IPS-20b (cell line): ENCODE measurements around the gene WFDC1.
A peak's percentile ranks its signal among the peaks of the same experiment; 100 is the strongest.

Source experiments
- H3K27ac ChIP-seq: one replicate; pipeline ENCODE4 v1.5.1; 2013; ENCODE audit warnings: low read length
- H3K27me3 ChIP-seq: 2 replicates; pipeline ENCODE4 v1.6.1; 2013; ENCODE audit warnings: mild to moderate bottlenecking, low read length, inconsistent platforms; ENCODE audit not compliant: insufficient read depth
- H3K36me3 ChIP-seq: 2 replicates; pipeline ENCODE4 v1.6.1; 2013; ENCODE audit warnings: low read depth, mild to moderate bottlenecking, inconsistent platforms, low read length, moderate library complexity; ENCODE audit not compliant: insufficient read depth
- H3K4me1 ChIP-seq: 2 replicates; pipeline ENCODE4 v1.6.1; 2013; ENCODE audit warnings: mild to moderate bottlenecking, control low read depth, inconsistent platforms, low read length, moderate library complexity; ENCODE audit not compliant: insufficient read depth
- H3K4me3 ChIP-seq: 2 replicates; pipeline ENCODE4 v1.5.1; 2013; ENCODE audit warnings: mild to moderate bottlenecking, low read length, inconsistent platforms
- H3K9ac ChIP-seq: 2 replicates; pipeline ENCODE4 v1.6.1; 2013; ENCODE audit warnings: low read depth, mild to moderate bottlenecking, inconsistent platforms, low read length, moderate library complexity
- H3K9me3 ChIP-seq: 2 replicates; pipeline ENCODE4 v1.6.1; 2013; ENCODE audit warnings: mild to moderate bottlenecking, low read depth, low read length, inconsistent platforms; ENCODE audit not compliant: insufficient read depth

WFDC1 gene

GRCh38 chr16:84288902-84289301 lies 5.8 kb upstream of the WFDC1 start:
- H3K36me3 ChIP-seq: no peaks in the 10 kb centered on the region
- H3K9ac ChIP-seq: no peak overlapping the region
- H3K9me3 ChIP-seq: no peaks in the 10 kb centered on the region
- no peaks in the 10 kb centered on the region; the same call in 1 of the 2 replicates for H3K4me1 ChIP-seq
- H3K27ac ChIP-seq: no peak overlapping the region
- H3K4me3 ChIP-seq: no peak overlapping the region
- no peaks in the 10 kb centered on the region for H3K27me3 ChIP-seq

GRCh38 chr16:84291226-84291625 lies 3.5 kb upstream of the WFDC1 start:
- Histone ChIP-seq H3K9ac (no peak overlapping the region), H3K36me3 (no peaks in the 10 kb centered on the region), H3K27ac (no peak overlapping the region), H3K9me3 (no peaks in the 10 kb centered on the region), H3K27me3 (peaks cover 10% of the 10 kb centered on the region), H3K4me3 (no peak overlapping the region), H3K4me1 (peaks cover 3% of the 10 kb centered on the region; the same call in 1 of the 2 replicates)

DNA sequence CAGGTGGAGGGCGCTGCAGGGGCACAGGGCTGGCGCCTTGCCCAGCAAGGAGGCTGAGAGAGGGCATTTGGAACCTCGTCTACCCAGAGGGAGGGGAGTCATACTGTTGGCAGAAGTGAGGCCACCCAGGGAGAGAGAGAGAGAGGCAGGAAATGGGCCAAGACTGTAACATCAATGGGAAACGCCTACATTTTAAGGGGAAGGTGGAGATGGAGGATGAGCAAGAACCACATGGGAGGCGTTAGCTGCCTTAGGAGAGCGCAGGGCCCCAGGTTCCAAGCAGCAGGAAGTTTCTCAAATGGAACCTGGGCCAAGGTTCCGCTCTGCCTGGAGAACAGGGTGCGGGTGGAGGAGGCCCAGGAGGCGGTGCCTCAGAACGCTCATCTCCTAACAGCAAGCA lies 2.7 kb upstream of the WFDC1 start:
- Histone ChIP-seq H3K4me3 (no peak overlapping the region), H3K36me3 (no peaks in the 10 kb centered on the region), H3K27ac (no peak overlapping the region), H3K27me3 (peaks cover 10% of the 10 kb centered on the region), H3K4me1 (peaks cover 3% of the 10 kb centered on the region; the same call in 1 of the 2 replicates), H3K9ac (no peak overlapping the region), H3K9me3 (no peaks in the 10 kb centered on the region)

DNA sequence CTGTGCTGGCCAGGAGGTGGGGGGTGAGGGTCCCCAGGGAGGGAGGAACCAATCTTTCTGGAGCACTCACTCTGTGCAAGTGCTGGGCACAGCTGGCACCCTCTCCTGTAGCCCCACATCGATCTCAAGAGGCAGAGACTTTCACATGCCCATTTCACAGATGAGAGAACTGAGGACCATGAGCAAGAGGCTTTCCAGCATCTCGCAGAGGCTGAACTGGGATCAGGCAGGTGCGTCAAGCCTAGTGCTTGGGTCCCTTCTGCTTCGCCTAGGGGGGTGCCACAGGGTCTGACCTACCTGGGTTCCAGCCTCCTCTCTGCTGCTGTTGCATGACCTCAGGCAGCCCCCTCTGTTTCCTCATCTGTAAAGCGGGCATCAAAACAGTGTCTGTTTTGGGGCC lies 1.3 kb upstream of the WFDC1 start:
- no peaks in the 10 kb centered on the region for H3K36me3 ChIP-seq
- no peak overlapping the region for H3K4me3 ChIP-seq
- no peak overlapping the region for H3K9ac ChIP-seq
- peaks cover 3% of the 10 kb centered on the region; the same call in 1 of the 2 replicates for H3K4me1 ChIP-seq
- no peaks in the 10 kb centered on the region for H3K9me3 ChIP-seq
- H3K27me3 ChIP-seq: peaks cover 10% of the 10 kb centered on the region
- no peak overlapping the region for H3K27ac ChIP-seq

- Histone ChIP-seq H3K27ac (no peak overlapping the region), H3K9me3 (no peaks in the 10 kb centered on the region), H3K36me3 (no peaks in the 10 kb centered on the region), H3K4me3 (no peak overlapping the region), H3K4me1 (peaks cover 4% of the 10 kb centered on the region; the same call in 1 of the 2 replicates), H3K27me3 (peaks cover 10% of the 10 kb centered on the region), H3K9ac (no peak overlapping the region)
Observed at GRCh38 chr16:84294117-84294516, 561 bp upstream of the WFDC1 start.

GRCh38 chr16:84295203-84295860 lies 654 bp downstream of the WFDC1 start:
- H3K4me3 ChIP-seq: no peak overlapping the region
- H3K27me3 ChIP-seq: peaks cover 10% of the 10 kb centered on the region
- no peak overlapping the region for H3K27ac ChIP-seq
- no peaks in the 10 kb centered on the region for H3K9me3 ChIP-seq
- no peak overlapping the region for H3K9ac ChIP-seq
- H3K36me3 ChIP-seq: no peaks in the 10 kb centered on the region
- H3K4me1 ChIP-seq: peaks cover 15% of the 10 kb centered on the region; the same call in 1 of the 2 replicates

DNA sequence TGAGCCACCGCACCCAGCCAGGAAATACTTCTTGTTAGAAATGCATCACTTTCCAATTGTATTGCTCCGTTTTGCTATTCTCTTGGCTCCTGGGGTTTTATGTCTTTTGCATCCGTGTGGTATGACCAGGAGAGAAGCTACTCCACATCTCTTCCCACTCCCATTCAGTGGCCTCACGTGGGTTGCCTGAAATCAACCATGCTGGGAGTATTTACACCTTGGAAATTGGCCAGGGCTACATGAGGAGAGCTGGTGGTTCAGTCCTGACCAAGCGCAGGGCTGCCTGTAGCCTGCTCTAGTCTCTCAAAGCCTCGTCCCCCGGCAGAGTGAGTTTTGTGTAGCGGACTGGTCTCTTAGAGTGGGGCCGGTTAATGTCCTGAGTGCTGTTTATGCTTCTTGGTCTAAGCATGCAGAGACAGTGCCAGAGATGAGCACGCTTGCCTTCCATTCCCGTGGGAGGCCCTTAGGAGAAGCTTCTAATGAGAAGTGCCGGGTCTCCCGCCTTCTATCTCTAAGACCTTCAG lies 3.8 kb downstream of the WFDC1 start:
- no peak overlapping the region for H3K4me3 ChIP-seq
- no peaks in the 10 kb centered on the region for H3K36me3 ChIP-seq
- peaks cover 16% of the 10 kb centered on the region; the same call in 1 of the 2 replicates for H3K4me1 ChIP-seq
- H3K27ac ChIP-seq: no peak overlapping the region
- no peaks in the 10 kb centered on the region for H3K9me3 ChIP-seq
- peaks cover 10% of the 10 kb centered on the region for H3K27me3 ChIP-seq
- no peak overlapping the region for H3K9ac ChIP-seq

DNA sequence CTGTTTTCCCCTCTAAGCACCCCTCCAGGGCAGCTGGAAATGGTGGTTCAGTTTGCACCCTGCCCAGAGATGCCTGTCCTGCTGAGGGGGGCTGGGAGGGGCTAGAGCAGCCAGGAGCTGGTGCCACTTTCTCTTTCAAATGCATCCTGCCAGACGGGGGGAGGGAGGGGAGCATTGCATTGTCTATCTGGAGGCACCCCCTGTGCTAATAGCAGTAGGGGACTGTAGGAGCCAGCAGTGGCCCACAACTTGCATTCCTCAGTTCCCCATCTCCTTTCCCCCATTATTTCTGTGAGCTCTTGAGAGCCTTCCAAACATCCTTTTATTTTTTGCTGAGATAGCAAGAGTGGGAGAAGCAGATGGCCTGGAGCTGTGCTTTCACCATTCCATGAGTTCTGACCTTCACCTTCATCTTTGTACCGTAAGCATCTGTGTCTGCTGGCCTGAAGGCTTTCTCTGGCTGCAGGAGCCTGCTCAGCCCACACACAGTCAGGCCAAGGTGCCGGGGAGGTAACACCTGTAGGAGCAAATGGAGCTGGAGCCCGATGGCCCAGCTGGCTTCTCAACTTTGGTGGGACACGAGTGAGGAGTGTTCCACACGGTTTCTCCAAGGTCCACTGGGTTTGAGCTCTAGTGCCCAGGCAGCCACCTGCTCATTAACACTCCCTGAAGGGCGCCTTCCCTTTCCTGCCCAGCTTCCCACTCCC lies 5.2 kb downstream of the WFDC1 start:
- peak overlapping the region; percentile 13; the same call in 1 of the 2 replicates for H3K9ac ChIP-seq
- peaks cover 16% of the 10 kb centered on the region; the same call in 1 of the 2 replicates for H3K4me1 ChIP-seq
- no peaks in the 10 kb centered on the region for H3K9me3 ChIP-seq
- peak overlapping the region; percentile 72 for H3K27ac ChIP-seq
- no peaks in the 10 kb centered on the region for H3K36me3 ChIP-seq
- H3K27me3 ChIP-seq: peaks cover 9% of the 10 kb centered on the region
- peak overlapping the region; percentile 49 for H3K4me3 ChIP-seq

DNA sequence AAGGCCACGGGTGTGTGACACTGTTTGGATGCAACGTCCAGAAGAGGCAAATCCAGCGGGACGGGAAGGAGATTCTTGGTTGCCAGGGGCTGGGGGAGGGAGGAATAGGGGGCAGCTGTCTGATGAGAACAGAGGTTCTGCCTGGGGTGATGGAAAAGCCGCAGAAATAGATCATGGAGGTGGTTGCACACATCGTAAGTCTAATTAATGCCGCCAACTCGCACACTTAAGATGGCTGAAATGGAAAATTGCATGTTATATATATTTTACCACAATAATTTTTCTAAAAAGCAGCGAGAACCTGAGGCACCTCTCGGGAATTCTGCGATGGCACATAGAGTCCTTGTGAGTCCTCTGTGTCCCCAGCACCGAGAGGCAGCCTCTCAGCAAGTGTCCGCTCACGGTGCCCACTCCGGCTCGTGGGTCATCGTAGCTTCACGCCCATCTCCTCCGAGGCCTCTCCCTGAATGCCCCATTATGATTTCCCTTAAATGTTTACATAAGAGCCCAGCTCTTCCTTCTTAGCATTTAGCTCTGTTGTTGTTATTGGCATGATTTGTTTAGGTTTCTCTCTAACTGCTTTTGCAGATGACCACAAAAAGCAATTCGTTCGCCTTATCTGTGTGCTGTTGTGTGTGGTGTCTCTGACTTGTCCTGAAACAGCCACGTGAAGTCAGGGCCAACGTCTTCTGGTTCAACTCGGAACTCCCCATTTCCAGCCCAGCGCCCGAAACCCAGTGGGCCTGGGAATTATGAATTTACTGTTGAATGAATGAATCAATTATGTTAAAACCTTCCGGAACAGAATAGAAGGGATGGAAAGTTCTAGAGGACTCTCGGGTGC lies 7.7 kb downstream of the WFDC1 start:
- H3K4me3 ChIP-seq: no peak overlapping the region
- no peaks in the 10 kb centered on the region for H3K9me3 ChIP-seq
- no peaks in the 10 kb centered on the region for H3K27me3 ChIP-seq
- no peak overlapping the region for H3K9ac ChIP-seq
- H3K36me3 ChIP-seq: no peaks in the 10 kb centered on the region
- peaks cover 13% of the 10 kb centered on the region; the same call in 1 of the 2 replicates for H3K4me1 ChIP-seq
- H3K27ac ChIP-seq: no peak overlapping the region

- Histone ChIP-seq H3K27ac (no peak overlapping the region), H3K4me1 (peaks cover 13% of the 10 kb centered on the region; the same call in 1 of the 2 replicates), H3K27me3 (no peaks in the 10 kb centered on the region), H3K9me3 (no peaks in the 10 kb centered on the region), H3K36me3 (no peaks in the 10 kb centered on the region), H3K4me3 (no peak overlapping the region), H3K9ac (no peak overlapping the region)
Observed at GRCh38 chr16:84303023-84303422, 8.3 kb downstream of the WFDC1 start.

DNA sequence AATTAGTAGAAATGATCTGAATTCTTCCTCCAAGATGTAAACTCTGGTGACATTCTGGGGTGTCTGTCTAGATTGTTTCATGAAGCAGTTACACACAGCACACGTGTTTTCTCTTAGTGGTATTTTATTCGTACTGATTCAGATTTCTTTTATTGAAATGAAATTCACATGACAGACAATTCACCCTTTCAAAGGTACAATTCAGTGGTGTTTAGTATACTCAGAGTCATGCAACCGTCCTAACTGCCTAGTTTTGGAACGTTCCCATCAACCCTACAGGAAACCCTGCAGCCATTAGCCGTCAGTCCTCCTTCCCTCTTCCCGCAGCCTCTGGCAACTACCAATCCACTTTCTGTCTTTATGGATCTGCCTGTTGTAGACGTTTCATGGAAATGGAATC lies 8.8 kb downstream of the WFDC1 start:
- no peaks in the 10 kb centered on the region for H3K27me3 ChIP-seq
- no peak overlapping the region for H3K4me3 ChIP-seq
- no peaks in the 10 kb centered on the region for H3K9me3 ChIP-seq
- H3K36me3 ChIP-seq: no peaks in the 10 kb centered on the region
- no peak overlapping the region for H3K9ac ChIP-seq
- H3K27ac ChIP-seq: no peak overlapping the region
- peaks cover 13% of the 10 kb centered on the region; the same call in 1 of the 2 replicates for H3K4me1 ChIP-seq
